IPS DF 6.9 (cell line): ENCODE measurements around the gene BRAT1.

ENCODE experiments used
- DNase-seq: peaks from one replicate; pipeline ENCODE4 v3.0.0-alpha.2; 2013; ENCODE audit warnings: low read depth, low spot score
- H3K27ac ChIP-seq: one replicate; pipeline ENCODE4 v1.5.1; 2013; ENCODE audit warnings: low read length, control low read depth
- H3K27me3 ChIP-seq: 2 replicates; pipeline ENCODE4 v1.6.1; 2013; ENCODE audit warnings: mild to moderate bottlenecking, low read length; ENCODE audit not compliant: control insufficient read depth, insufficient read depth
- H3K36me3 ChIP-seq: 2 replicates; pipeline ENCODE4 v1.6.1; 2013; ENCODE audit warnings: low read length; ENCODE audit not compliant: control insufficient read depth, insufficient read depth
- H3K4me1 ChIP-seq: 2 replicates; pipeline ENCODE4 v1.6.1; 2013; ENCODE audit warnings: low read length; ENCODE audit not compliant: control insufficient read depth, insufficient read depth
- H3K4me3 ChIP-seq: 2 replicates; pipeline ENCODE4 v1.5.1; 2013; ENCODE audit warnings: mild to moderate bottlenecking, low read length
- H3K9me3 ChIP-seq: 2 replicates; pipeline ENCODE4 v1.6.1; 2013; ENCODE audit warnings: low read length, inconsistent platforms; ENCODE audit not compliant: control insufficient read depth, insufficient read depth
- WGBS: extraction: QIAGEN DNeasy Blood & Tissue Kit; methylation state at CpG from one replicate; pipeline ENCODE4 v1.1.7; 2013; ENCODE audit warnings: mixed read lengths, missing lambda C conversion rate; ENCODE audit not compliant: insufficient read length, insufficient coverage; 5-methylcytosine and 5-hydroxymethylcytosine counted together

BRAT1 gene

DNA sequence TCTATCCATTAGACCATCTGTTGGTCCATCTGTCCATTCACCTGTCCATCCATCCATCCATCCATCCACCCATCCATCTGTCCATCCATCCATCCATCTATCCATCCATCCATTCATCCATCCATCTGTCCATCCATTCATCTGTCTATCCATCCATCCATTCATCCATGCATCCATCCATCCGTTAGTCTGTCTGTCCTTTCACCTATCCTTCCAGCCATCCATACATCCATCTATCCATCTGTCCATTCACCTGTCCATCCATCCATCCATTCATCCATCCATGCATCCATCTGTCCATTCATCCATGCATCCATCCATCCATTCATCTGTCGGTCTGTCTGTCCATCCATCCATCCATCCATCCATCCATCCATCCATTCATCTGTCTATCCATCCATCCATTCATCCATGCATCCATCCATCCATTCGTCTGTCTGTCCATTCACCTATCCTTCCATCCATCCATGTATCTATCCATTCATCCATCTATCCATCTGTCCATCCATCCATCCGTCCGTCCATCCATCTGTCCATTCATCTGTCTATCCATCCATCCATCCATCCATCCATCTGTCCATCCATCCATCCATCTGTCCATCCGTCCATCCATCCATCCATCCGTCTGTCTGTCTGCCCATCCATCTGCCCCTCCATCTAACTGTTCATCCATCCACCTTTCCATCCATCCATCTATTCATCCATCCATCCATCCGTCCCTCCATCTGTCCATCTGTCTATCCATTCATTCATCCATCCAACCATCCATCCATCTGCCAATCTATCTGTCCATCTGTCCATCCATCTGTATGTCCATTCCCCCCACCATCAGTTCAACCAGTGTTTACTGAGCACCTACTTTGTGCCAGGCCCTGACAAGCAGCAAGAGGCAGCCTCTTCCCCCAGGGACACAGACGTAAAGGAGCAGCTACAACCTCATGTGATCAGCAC, 40.6 kb downstream of the BRAT1 start:
- peaks cover 10% of the 10 kb centered on the region for H3K4me1 ChIP-seq
- H3K36me3 ChIP-seq, result no peaks in the 10 kb centered on the region; the same call in 1 of the 2 replicates
- no peak overlapping the region for H3K4me3 ChIP-seq
- no peaks in the 10 kb centered on the region for H3K9me3 ChIP-seq
- peaks cover 4% of the 10 kb centered on the region; the same call in 1 of the 2 replicates for H3K27me3 ChIP-seq
- H3K27ac ChIP-seq, result no peak overlapping the region
- WGBS, result no CpG with 5 or more reads among the region's 9 CpGs
- no peak for DNase-seq

DNA sequence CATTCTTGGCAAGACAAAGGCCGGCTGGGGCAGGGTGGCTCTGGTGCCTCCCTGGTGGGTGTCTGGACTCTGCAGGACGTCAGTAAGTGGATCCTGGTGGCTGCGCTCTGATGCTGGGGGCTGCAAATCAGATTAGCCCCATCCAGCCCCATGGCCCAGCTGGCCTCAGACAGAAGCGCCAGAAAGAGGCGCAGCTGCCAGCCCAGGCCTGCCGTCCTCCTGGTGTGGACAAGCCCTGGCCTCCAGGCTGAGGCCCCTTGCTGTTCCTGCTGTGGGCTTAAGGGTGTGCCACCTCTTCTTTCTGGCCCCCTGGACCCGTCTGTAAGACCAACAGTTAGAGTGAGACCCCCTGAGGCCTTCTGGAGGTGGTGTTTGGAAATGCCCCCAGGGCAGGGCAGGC, 41.6 kb downstream of the BRAT1 start:
- Histone ChIP-seq H3K4me1 (peaks cover 10% of the 10 kb centered on the region), H3K9me3 (no peaks in the 10 kb centered on the region)
- WGBS, result no CpG with 5 or more reads among the region's 7 CpGs

DNA sequence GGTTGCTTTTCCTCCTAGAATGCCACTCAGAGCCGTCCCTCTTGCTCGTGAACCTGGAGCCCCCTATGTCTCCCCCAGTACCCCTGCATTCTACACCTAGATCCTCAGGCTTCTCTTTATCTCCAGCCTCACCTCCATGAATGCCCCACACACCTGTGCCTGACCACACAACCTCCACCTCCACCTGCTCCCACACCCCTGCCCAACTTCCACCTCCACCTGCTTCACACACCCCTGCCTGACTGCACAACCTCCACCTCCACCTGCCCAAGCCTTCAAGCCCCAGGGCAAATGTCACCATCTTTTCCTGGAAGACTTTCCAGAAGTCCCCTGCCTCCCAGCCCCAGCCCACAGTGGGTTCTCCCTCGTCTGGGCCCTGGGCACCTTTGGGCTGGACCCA, 42.6 kb downstream of the BRAT1 start:
- H3K4me1 ChIP-seq, result peaks cover 5% of the 10 kb centered on the region
- H3K27ac ChIP-seq, result no peak overlapping the region
- no peaks in the 10 kb centered on the region; the same call in 1 of the 2 replicates for H3K36me3 ChIP-seq
- no peak for DNase-seq
- WGBS, result no CpG with 5 or more reads among the region's 3 CpGs
- H3K4me3 ChIP-seq, result no peak overlapping the region
- no peaks in the 10 kb centered on the region; the same call in 1 of the 2 replicates for H3K27me3 ChIP-seq
- no peaks in the 10 kb centered on the region for H3K9me3 ChIP-seq

More for the DNA sequence above, 41.6 kb downstream of the BRAT1 start:
- no peaks in the 10 kb centered on the region; the same call in 1 of the 2 replicates for H3K36me3 ChIP-seq
- H3K27me3 ChIP-seq, result peaks cover 4% of the 10 kb centered on the region; the same call in 1 of the 2 replicates
- H3K4me3 ChIP-seq, result no peak overlapping the region
- DNase-seq, result no peak
- no peak overlapping the region for H3K27ac ChIP-seq

DNA sequence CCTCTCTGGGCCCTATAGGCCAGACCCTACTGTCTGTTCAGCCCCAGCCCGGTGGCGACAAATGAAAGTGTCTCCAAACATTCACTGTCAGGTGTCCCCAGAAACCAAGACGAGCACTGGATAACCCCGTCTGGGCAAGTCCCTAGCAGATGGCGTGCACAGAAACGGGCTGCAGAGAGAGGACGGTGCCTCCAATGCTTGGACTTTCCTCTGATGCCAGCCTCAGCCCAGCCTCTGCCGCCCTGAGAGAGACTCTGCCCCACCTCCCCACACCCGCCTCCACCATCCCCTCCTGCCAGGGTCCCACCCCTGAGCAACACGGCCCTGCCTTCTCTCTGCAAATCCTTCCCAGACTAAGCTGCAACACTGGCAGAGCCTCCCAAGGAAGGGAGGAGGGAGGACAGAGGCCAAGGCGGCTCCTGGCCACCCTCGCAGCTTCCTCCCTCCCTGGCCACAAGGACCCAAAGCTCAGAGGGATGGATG, 43.1 kb downstream of the BRAT1 start:
- no peaks in the 10 kb centered on the region; the same call in 1 of the 2 replicates for H3K36me3 ChIP-seq
- peaks cover 2% of the 10 kb centered on the region; the same call in 1 of the 2 replicates for H3K4me1 ChIP-seq
- H3K27me3 ChIP-seq, result no peaks in the 10 kb centered on the region
- H3K9me3 ChIP-seq, result no peaks in the 10 kb centered on the region
- no peak overlapping the region for H3K4me3 ChIP-seq
- H3K27ac ChIP-seq, result no peak overlapping the region
- WGBS, result no CpG with 5 or more reads among the region's 12 CpGs
- no peak for DNase-seq

DNA sequence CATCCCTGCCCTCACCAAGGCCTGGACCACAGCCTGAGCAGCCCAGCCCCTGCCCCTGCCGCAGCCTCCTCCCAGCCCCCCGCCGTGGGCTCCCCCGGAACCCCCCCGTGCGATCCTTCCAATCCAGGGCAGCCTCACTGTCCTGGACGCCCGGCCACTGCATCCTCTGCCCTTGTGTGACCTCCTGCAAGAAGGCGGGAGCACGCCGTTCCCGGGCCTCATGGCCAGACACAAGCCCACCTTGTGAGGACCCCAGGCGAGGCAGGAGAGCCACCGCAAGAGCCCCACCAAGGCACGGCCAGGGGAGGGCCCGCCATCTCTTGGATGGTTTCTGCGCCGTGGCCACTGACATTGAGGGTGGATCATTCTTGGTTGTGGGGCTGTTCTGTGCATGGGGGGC, 43.6 kb downstream of the BRAT1 start:
- Histone ChIP-seq H3K4me1 (peaks cover 2% of the 10 kb centered on the region; the same call in 1 of the 2 replicates), H3K27ac (no peak overlapping the region), H3K36me3 (no peaks in the 10 kb centered on the region; the same call in 1 of the 2 replicates), H3K9me3 (no peaks in the 10 kb centered on the region), H3K4me3 (no peak overlapping the region), H3K27me3 (no peaks in the 10 kb centered on the region)
- no peak for DNase-seq
- no CpG with 5 or more reads among the region's 18 CpGs for WGBS

DNA sequence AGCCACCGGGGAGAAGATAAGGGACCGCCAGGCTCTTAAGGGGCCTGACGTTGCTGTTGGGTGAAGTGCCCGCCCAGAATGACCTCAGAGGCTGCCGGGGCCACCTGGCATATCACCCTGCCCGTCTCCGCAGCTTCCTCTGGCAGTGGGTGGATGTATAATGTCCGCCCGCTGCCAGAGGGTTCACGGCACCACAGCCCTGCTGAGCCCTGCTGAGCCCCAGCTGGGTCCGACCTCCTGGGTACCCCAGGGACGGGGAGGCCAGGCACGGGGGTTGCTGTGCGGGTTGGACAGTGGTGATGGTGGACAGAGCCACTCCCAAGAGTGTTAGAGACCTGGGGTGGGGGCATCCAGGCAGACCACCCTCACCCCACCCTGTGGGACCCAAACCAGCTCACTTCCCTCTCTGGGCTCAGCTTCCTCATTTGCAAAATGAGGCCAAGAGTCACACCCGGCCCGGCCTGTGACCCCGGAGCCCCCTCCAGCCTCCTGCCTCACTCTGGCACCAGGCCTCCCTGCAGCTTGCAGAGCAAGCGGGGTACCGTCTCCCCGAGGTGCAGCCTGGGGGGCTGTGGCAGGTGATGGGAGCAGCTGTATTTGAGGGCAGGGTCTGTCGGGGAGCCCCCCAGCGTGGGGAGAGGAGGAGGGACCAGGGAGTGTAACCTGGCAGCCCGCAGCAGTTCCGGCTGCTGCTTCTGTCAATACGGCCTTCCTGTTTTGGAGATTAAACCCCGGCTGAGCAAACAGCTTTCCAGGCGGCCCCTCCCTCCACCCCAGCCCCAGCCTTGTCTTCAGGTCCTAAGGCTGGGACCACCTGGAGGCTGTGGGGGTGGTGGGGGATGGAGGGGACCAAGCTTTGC, 44.2 kb downstream of the BRAT1 start:
- no peak overlapping the region for H3K27ac ChIP-seq

DNA sequence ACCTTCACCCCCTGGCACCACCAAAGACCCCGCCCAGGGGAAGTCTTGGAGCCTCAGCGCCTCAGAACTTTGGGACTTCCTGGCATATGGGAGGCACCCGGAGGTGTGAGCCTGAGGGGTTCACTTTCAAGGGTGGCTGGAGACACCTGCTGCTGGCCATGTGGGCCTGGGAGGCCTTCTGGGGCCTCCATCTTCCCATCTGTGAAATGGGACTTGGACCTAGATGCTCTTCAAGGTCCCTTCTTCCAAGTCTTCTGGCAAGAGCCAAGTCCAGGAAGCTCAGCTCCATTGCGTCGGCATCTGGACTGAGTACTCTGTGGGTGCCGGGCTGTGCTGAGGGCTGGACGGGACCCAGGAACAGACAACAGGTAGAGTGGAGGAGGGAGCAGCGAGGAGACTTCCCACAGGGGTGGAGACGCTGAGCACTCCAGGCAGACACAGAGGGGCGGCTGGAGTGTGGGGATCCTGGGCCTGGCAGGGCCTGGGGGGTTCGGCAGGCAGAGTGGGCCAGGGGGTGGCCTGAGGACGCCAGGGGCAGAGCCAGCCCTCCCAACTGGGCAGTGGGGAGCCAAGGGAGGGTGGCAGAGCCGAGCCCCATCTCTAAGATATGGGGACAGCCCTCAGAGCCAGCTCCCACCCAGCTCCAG, 45.1 kb downstream of the BRAT1 start:
- no CpG with 5 or more reads among the region's 13 CpGs for WGBS
- peaks cover 2% of the 10 kb centered on the region; the same call in 1 of the 2 replicates for H3K4me1 ChIP-seq
- H3K36me3 ChIP-seq, result no peaks in the 10 kb centered on the region; the same call in 1 of the 2 replicates
- H3K4me3 ChIP-seq, result no peak overlapping the region
- no peak for DNase-seq
- H3K9me3 ChIP-seq, result no peaks in the 10 kb centered on the region
- no peaks in the 10 kb centered on the region for H3K27me3 ChIP-seq
- H3K27ac ChIP-seq, result no peak overlapping the region

More for the DNA sequence above, 44.2 kb downstream of the BRAT1 start:
- Histone ChIP-seq H3K36me3 (no peaks in the 10 kb centered on the region; the same call in 1 of the 2 replicates), H3K4me1 (peaks cover 2% of the 10 kb centered on the region; the same call in 1 of the 2 replicates), H3K27me3 (no peaks in the 10 kb centered on the region), H3K4me3 (no peak overlapping the region), H3K9me3 (no peaks in the 10 kb centered on the region)
- DNase-seq, result no peak
- no CpG with 5 or more reads among the region's 27 CpGs for WGBS

DNA sequence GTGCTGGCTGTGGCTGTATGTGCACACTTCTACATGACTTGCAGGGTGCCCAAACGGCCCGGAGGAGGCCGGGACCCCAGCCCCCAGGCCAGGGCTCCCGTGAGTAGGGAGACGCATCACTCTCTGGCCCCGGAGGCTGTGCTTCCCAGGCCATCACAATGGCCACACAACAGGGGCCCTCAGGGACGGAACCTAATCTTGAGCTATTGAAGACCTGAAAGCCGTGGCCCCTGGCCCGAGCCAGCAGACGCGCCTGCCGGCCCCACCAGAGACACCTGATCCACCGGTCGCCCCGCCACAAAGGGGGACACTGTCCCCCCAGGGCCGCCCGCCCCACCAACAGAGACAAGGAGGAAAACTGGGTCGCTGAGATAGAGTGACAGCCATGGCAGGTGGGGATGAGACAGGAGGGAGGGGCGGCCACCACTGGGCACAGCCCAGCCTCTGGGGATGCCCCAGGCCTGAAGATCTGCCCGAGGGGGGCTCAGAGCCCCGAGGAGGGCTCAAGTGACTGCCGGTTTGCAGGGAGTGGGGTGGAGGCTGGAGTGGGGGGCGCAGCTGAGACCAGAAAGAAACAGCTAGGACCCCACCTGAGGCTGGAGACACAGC, 45.9 kb downstream of the BRAT1 start:
- H3K36me3 ChIP-seq, result no peaks in the 10 kb centered on the region; the same call in 1 of the 2 replicates
- no peak overlapping the region for H3K27ac ChIP-seq
- no CpG with 5 or more reads among the region's 23 CpGs for WGBS
- no peaks in the 10 kb centered on the region for H3K9me3 ChIP-seq
- peaks cover 2% of the 10 kb centered on the region; the same call in 1 of the 2 replicates for H3K4me1 ChIP-seq
- DNase-seq, result no peak
- H3K4me3 ChIP-seq, result no peak overlapping the region
- H3K27me3 ChIP-seq, result no peaks in the 10 kb centered on the region

DNA sequence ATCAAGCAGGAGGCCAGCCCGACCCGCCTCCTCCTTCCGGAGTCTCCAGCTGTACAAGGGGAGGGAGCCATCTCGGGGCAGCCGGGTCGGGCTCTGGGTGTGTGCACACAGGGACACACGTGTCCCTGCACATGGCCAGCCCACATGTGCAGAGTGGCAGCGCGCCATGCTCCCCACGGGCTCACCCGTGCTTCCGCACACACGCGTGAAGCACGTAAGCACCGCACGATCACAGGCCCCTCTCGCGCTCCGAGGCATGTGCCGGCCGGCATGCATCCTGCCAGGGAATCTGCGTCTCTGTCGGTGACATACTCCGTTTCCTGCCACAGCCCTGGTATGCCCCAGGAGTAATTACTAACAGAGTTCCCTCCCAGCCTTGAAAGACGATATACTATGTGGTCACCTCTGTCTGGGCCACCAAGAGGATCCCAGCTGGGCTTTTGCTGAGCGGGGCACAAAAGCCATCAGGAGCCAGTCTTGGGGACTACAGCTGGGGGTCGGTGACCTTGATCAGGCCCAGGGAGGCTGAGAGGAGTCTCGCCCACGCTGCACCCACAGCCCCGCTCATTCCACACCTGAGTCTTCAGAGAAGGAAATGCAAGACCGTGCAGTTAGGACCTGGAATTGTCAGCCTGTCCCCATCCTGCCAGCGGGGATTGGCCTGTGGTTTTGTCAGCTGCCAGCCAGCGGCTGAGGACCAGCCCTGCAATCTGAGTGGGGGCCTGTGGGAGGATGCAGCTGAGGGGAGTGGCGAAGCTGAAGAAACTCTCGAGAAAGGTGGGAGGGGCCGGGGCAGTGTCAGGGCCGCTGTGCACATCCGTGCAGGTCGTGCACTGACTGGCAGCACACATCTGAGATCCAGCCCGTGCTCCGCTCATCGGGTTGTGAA, 46.8 kb downstream of the BRAT1 start:
- Histone ChIP-seq H3K27me3 (no peaks in the 10 kb centered on the region), H3K9me3 (no peaks in the 10 kb centered on the region), H3K4me3 (no peak overlapping the region), H3K27ac (no peak overlapping the region), H3K36me3 (no peaks in the 10 kb centered on the region; the same call in 1 of the 2 replicates), H3K4me1 (peaks cover 2% of the 10 kb centered on the region; the same call in 1 of the 2 replicates)
- DNase-seq, result no peak
- WGBS, result no CpG with 5 or more reads among the region's 43 CpGs
